Endometrial microvascular endothelial cells (primary cell): ENCODE measurements around the gene LRRC25. TPM values are rescaled to one million over a fixed set of nuclear protein-coding genes. Genes with fewer than 3 reads are reported as not detected.

Source experiments
- in situ Hi-C: cut with HindIII; loops from 2 replicates; pipeline ENCODE4 v1.10.0; 2017; ENCODE audit warnings: low sequenced_read_pairs, low pct_unique_long_range_greater_than_20kb; ENCODE audit errors: inconsistent ontology term
- total RNA-seq: library from RNA; depleted of rRNA; stranded (reverse); fragments of >200 nt; gene quantifications from one replicate; pipeline ENCODE4 v1.2.3, GENCODE V29; 2015; ENCODE audit errors: inconsistent ontology term

LRRC25 gene
- total RNA-seq, 1 donor from 2014 or later, result not detected

DNA sequence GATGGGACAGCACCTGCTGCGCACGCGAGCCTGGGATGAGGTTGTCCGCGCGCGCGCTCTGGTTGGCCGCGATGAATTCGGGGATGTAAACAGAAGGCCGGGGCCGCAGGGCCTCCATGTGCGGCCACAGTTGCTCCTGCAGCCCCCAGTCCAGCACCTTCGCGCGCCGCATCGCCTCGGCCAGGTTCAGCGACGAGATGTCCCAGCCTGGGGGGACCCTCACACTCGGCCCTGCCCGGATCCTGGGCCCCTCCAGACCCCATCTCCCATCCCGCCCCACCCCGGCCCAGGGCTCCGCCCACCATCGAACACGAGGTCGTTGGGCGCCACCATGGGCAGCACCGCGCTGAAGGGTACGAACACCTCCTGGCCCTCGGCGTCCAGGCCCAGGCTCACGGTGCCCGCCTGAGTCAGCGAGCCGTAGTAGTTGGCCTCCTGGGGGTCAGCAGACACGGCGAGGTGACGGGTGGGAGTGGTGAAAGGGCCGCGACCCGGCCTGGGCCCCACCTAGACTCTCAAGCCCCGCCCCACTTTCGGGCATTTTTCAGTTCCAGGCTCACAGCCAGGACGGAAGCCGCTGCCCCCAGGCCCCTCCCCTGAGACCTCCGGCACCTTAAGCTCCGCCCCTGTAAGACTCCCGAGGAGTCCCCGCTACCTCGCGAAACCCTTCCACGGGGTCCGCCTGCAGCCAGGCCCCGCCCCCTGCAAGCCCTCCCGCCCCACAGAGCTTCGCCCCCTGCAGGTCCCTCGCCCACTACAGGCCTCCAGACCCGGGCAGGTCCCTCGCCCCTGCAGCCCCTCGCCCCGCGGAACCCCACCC lies 39.5 kb upstream of the LRRC25 start:
- in situ Hi-C loops, result no loop called here

DNA sequence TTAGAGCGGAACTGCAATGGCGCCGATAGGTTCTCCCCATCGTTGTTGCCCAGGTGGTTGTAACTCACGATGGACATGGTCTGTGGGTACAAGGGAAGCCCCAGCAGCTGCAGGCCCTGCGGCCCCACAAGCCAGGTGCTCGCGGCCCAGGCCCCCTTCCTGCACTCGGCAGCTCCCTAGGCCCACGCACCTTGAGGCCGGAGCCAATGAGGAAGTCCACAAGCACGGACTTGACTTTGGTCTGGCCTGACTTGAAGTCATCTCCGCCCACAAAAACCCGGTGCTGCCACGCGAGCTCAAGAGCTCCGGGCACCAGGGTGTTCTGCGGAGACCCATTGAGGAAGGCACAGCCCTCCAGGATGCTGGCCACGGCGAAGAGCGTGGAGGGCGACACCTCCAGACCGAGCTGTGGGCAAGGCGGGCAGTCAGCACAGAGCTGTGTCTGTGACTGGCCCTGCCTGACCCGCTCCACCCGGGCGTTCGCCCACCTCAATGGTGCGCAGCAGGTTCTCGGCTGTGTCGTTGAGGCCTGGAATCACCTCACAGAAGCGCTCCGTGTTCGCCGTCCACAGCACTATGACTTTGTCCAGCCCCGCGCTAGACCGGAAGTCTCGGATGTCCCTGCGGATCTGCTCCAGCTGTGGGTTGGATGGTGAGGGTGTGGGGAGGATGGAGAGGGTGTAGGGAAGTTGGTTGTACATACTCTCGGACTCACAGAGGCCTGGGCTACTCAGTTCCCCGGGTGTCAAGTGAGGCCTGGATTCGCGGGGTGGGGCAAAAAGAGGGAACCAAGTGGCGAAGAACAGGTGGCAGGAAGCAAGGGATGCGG lies 38.6 kb upstream of the LRRC25 start:
- in situ Hi-C loops, result no loop called here

DNA sequence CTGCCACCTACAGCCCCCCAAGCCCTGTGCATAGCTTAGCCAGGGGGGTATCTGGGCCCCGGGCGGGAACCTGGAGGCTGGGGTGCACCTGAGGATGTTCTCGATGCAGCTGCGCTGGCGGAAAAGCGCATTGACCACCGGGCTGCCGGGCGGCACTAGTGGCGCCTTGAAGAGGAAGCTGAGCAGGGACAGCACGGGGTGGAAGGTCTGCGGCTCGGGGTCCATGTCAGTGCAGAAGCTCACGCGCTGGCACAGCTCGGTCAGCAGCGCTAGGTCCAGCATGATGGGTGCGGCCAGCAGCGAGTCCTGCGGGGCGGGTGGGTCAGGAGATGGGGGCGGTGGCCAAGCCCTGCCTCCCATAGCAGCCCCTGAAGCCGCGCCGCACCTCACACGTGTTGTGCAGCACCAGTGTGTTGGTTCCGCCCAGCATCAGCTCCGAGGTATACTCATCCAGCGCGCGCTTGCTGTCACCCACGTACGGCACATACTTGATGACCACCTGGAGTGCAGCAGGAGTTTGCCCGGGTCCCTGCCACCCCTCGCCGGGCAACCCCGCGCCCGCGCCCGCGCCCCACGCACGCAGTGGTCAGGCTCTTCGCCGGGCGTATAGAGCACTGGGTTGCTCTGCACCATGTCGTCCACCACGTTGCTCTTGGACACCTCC lies 37.9 kb upstream of the LRRC25 start:
- in situ Hi-C loops, result no loop called here

DNA sequence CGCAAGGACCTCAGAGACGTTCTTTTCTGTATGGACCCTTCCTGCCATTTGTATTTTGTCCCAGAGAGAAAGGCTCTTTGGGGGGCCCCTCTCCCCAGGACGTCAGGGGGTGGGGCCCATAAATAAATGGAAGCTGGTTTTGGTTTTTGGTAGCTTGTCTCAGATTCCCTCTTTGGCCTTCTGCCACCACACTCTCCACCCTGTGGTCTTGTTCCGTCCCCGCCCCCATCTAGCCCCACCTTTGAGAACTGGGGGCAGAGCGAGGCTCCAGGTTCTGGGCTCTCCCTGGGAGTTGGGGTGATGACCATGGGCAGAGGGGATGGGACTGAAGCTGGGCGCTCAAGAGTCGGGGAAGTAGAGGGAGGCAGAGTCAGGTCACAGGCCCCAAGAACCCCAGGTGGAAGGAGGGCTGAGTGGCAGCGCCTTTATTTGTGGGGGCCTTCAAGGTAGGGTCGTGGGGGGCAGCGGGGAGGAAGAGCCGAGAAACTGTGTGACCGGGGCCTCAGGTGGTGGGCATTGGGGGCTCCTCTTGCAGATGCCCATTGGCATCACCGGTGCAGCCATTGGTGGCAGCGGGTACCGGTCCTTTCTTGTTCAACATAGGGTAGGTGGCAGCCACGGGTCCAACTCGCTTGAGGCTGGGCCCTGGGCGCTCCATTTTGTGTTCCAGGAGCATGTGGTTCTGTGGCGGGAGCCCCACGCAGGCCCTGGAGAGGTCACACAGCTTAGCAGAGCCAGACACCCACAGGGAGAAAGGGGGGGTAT lies 37.2 kb upstream of the LRRC25 start:
- in situ Hi-C loops, result no loop called here

DNA sequence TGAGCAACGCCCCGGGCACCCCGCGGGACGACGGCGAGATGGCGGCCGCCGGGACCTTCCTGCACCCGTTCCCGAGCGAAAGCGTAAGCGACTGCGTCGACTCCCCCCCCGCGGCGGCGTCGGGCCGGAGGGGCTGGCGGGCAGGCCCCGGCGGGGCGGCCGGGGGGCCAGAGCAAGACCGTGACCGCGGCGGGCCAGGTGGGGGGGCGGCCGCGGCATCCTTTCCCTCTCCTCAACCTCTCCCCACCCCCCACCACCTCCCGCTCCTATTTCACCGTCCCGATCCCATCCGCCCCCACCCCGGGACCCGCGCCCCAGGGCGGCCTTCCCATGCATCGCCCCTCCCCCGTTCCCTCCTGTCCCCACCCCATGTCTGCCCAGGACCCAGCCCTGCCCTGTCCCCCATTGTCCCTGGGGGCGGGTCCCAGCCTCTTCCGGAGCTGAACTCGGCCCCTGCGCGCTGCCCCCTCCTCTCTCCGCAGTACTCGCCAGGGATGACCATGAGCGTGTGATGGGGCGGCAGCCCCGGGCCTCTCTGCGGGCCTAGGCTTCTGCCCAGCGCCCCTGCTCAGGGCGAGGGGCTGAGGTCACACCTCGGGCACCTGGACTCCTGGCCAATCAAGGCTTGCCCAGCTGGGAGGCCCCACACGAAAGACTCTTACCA lies 36.4 kb upstream of the LRRC25 start:
- in situ Hi-C loops, result no loop called here

DNA sequence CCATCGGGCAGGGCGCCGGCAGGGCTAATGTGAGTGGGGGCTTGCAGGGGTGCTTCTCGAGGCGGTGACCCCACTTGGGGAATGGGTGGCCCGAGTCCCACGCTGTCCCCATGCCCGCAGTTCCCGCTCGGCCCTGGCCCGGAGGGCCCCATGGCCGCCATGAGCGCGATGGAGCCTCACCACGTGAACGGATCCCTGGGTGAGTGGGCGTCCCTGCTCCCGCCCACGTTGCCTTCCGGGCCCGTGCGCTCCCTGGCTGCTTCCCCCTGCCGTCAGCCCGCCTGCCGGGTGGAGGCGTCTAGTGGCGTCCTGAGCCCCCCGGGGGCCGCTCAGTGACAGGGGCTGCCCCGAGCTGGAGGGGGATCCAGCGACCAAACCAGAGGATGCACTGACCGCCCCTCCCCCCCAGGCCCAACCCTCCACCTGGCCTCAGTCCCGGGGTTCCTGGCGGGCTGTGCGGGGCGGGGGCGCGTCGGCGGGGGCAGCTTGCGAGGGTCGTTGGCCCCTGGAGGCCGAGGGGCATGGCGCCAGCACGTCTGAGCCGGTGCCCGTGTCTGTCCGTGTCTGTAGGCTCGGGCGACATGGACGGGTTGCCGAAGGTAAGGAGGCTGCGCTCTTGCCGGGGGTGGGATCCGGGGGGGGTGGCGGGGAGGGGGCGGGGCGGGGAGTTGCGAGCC lies 35.7 kb upstream of the LRRC25 start:
- in situ Hi-C loops, result no loop called here

DNA sequence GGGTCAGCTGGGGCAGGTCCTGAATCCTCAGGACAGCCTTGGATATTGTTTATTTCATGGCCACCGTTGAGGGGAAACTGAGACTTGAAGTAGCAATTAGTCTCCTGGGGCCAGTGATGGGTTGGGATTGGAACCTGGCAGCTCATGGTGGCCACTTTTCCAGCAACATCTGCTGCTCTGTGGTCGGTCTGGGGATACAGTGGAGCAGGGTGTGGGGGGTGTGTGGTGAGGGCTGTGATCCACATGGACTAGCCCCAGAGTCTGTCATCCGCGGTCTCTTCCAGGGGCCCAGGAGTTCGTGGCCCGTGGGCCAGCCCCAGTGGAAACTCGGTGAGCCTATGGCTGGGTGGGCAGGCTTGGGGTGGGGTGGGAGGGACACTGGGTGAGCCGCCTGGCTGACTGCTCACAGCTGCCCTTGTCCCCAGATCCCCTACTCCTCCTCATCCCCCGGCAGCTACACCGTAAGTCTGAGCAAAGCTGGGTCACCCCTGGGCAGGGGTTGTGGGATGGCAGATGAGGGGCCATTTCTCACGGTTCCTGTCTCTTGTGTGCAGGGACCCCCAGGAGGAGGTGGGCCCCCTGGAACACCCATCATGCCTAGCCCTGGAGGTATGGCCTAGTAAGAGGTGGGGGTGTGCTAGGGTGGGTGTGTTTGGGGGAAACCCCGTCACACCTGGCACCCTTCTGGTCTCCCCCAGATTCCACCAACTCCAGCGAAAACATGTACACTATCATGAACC lies 35.0 kb upstream of the LRRC25 start:
- in situ Hi-C loops, result no loop called here

DNA sequence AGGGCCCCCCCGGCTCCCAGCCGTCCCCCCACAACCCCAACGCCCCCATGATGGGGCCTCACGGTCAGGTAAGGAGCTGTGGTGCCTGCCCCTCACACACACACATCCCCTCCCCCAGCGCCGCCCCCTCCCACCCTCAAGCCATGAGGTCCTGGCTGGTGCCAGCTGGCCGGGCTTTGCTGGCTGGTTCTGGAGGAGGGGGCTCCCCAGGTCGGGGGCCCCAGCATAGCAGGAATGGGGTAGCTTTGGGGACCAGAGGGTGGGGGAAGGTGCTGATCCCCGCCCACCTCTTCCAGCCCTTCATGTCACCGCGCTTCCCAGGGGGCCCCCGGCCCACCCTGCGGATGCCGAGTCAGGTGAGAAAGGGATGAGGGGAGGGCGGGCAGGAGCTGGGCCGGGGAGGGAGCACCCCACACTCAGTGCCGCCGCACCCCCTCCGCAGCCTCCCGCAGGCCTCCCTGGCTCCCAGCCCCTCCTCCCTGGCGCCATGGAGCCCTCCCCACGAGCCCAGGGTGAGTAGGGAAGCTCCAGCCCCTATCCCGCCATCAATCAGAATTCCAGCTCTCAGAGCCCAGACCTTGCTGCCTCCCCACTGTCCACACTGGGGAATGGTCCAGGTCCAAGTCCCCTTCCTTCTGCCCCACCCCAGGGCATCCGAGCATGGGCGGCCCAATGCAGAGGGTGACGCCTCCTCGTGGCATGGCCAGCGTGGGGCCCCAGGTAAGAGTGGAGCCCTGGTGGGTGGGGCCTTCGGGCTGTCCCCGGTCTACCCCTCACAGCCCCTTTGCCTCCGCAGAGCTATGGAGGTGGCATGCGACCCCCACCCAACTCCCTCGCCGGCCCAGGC lies 34.2 kb upstream of the LRRC25 start:
- in situ Hi-C loops, result no loop called here

DNA sequence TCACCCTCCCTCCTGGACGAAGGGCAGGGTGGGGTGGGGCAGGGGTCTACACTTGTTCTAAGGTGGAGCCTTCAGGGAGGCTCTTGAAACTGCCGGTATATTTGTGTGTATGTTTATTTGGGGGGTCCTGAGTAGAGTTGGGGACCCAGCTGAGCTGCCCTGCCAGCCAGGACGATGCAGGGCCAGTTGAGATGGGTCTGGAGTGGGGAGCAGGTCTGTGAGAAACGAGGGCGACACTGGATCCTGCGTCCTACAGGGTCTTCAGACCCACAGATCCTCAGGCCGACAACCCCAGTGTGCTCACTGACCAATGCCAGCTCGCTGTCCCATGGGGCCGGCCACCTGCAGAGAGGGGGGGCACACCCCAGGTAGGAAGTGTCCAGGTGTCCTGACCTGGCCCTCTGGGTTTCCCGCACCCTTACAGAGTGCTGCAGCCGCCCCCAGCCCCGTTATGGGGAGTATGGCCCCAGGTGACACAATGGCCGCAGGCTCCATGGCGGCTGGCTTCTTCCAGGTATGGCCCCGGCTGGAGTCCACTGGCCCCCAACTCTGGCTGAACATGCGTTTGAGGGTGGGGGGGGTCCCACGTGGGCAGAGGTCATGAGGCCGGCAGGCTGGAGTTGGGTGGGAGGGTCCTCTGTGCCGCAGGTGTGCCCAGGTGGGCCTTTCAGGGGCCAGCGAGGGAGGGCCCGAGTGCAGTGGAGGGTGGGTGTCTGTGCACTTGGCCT lies 33.2 kb upstream of the LRRC25 start:
- in situ Hi-C loops, result no loop called here

DNA sequence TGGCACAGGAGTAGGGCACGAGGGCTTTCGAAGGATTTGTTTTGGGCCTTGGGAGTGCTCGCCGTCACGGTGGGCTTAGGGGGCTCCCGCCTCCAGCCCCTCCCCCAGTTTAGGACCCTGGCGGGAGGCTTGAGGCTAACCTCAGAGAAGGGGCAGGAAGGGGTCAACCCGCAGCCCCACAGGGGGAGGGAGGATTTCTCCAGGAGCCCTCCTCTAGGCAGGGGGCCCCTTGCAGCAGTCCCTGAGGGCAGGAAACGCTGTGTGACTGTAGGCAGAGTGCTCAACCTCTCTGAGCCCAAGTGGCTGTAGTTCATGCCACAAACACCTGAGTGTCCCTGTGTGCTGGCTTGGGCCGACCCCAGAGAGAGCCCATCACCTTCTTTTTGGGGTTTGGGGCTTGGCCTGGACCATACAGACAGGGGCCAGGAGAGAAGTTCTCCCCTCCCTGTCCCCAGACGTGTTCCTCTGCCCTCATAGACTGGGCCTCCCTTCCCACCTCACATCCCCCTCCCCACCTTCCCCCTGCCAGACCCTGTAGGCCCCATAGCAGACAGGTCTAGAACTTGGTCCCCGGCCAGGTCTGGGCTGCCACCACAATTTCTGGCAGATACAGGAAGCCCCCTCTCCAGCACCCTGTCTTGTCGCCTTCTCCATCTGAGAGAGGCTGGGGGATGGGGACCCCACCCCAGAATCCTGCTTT lies 32.4 kb upstream of the LRRC25 start:
- in situ Hi-C loops, result no loop called here

DNA sequence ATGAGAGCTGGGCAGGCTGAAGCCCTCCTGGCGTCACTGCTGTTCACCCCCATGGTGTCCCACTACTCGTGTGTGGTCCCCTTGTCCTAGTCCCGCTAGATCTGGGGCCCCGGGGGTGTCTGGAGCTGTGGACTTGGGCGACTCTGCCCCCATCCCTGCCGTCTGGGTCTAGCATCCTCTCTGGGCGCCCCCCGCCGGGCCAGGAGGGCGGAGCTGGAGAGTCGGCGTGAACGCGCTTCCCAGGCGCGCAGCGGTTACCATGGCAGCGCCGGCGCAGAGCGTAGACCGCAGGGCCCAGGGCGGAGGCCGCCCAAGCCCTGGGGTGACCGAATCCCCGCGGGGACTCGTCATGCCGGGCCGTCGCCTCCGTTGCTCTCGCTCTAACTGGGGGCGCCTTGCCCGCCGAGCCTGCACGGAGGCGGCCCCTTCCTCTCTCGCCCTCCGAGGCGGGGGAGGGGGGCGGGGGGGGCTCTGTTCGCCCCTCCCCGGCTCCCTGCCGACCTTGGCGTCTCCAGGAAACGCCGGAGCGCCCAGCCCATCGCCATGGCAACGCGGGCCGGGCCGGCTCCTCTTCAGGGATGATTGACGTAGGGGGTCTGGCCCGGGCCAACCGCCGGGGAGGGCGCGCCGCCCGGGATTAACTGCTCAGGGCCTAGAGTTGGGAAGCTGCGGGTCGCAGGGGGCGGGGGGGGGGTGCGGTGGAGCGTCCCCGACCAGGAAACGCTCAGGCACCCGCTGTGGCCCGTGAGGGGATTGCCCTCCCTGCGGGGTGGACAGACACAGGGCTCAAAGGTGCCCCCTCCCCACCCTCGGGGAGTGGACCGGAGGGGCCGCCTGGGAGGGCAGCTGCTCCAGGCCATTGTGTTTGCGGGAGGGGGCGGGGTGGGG lies 31.6 kb upstream of the LRRC25 start:
- in situ Hi-C loops, result no loop called here

DNA sequence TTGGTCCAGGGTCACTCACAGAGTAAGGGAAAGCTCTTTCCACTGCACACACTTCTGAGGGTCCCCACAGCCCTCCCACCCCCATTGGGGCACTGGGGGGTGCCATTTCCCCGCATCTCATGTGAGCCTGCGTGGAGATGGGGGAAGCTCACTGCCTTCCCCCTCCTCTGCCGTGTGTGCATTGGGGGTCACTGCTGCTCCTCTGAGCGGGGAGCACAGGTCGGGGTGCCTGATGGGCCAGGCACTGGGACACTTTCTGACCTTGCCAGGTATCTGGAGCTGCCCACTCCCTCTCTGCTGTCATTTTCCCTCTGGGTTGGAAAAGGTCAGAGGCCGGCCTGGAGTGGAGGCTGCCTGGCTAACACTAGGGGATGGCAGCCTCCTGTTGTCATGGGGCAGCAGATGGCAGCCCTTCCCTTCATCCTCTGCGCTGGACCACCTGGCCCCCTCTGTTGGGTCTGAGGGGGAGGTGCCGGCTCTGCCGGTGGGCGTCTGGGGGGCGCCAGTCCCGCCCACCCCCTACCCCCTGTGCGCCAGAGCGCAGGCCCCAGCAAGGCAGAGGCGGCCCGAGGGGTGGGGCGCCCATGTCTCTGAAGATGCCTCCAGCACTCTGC lies 30.9 kb upstream of the LRRC25 start:
- in situ Hi-C loops, result no loop called here

DNA sequence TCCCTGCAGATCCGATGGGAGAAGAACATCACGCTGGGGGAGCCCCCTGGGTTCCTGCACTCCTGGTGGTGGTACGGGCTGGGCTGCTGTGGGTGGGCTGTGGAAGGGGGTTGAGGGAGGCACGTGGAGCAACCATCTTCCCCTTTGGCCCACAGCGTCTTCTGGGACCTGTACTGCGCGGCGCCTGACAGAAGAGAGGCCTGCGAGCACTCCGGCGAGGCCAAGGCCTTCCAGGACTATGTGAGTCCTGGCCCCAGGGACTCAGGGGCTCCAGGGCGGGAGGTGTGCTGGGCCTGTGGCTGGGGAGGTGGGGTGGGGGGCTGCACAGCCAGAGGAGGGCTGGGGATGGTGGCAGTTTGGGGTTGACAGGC lies 30.3 kb upstream of the LRRC25 start:
- in situ Hi-C loops, result no loop called here

DNA sequence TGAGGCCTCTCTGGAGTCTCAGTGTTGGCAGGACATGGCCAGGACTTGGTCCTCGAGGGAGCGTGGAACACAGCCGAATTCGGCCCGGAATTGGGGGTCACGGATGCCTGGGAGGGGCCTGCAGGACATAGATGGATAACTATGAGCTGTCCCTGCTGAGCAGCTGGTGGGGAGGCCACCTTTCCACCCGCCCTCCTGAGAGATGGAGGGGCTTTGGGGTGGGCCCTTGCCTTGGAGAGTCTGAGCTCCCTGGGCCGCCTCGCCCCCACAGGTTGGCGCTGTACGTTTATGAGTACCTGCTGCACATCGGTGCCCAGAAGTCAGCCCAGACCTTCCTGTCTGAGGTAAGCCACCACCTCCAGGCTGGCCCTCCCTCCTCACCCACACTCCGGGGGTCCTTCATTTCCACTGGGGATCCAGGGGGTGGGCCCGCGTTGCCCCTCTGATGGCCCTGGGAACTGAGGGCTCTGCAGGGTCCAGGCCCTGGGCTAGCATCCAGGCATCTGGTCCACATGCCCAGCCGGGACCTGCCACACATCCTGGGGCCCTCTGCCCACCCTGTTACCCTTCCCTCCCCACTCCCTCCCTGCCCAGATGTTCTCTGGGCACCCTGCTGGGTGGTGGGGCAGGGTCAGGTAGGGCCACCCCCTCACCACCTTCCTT lies 29.8 kb upstream of the LRRC25 start:
- in situ Hi-C loops, result no loop called here
